GM19193 (cell line): ENCODE data around the gene TLCD3B.

ENCODE experiments used
- POLR2A ChIP-seq: IDR thresholded peaks from 4 replicates; pipeline ENCODE4 v1.6.1; 2011; ENCODE audit not compliant: insufficient read depth, insufficient read length; ENCODE audit errors: extremely low read depth

TLCD3B gene

GRCh38 chr16:29993191-29993902 lies 37.7 kb downstream of the TLCD3B start:
- no peak for TF ChIP-seq POLR2A

- no peak for TF ChIP-seq POLR2A
Observed at GRCh38 chr16:29992344-29992967, 38.6 kb downstream of the TLCD3B start.

- TF ChIP-seq POLR2A: peak; percentile 27
Observed at GRCh38 chr16:29991571-29991904, 39.5 kb downstream of the TLCD3B start.

- no peak for TF ChIP-seq POLR2A
Observed at GRCh38 chr16:29990883-29991570, 40.0 kb downstream of the TLCD3B start.

GRCh38 chr16:29990034-29990433 lies 41.0 kb downstream of the TLCD3B start:
- TF ChIP-seq POLR2A: no peak

- TF ChIP-seq POLR2A: no peak
Observed at GRCh38 chr16:29989111-29989858, 41.8 kb downstream of the TLCD3B start.

GRCh38 chr16:29988346-29989075 lies 42.6 kb downstream of the TLCD3B start:
- TF ChIP-seq POLR2A: no peak

- TF ChIP-seq POLR2A: no peak
Observed at GRCh38 chr16:29987371-29988085, 43.5 kb downstream of the TLCD3B start.

- no peak for TF ChIP-seq POLR2A
Observed at GRCh38 chr16:29986931-29987330, 44.1 kb downstream of the TLCD3B start.

GRCh38 chr16:29986231-29986630 lies 44.8 kb downstream of the TLCD3B start:
- TF ChIP-seq POLR2A: no peak

- no peak for TF ChIP-seq POLR2A
Observed at GRCh38 chr16:29985271-29985811, 45.7 kb downstream of the TLCD3B start.

- TF ChIP-seq POLR2A: no peak
Observed at GRCh38 chr16:29984764-29985147, 46.3 kb downstream of the TLCD3B start.

GRCh38 chr16:29984137-29984763 lies 46.8 kb downstream of the TLCD3B start:
- TF ChIP-seq POLR2A: no peak
